Left forelimb (tissue), 1 donor: Measurements from ENCODE around the gene TSPAN12.

Source experiments
- DNase-seq: peaks from one replicate; pipeline ENCODE4 v3.0.0-alpha.2; 2018; ENCODE audit warnings: low spot score

Gene TSPAN12

GRCh38 chr7:120743128-120743527 is 114.8 kb downstream of the TSPAN12 start:
- no peak for DNase-seq

DNA sequence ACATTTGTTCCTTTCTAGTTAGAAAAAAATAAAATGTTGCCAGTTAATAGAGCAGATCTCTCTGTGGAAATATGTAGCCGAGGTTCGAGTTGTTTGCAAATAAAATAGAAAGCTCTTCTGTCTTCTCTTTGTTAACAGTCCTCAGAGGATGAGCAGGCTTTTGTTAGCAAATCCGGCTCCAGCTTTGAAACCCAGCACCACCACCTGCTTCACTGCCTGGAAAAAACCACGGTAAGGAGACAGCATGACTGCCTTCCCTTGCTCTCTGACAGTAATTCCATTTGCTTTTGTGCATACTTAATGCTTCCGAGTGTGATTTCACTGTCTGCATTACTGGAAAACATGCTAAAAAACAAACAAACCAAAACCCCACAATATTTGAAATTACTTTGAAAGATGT is 115.6 kb downstream of the TSPAN12 start:
- no peak for DNase-seq

GRCh38 chr7:120741371-120742042 is 116.4 kb downstream of the TSPAN12 start:
- no peak for DNase-seq

DNA sequence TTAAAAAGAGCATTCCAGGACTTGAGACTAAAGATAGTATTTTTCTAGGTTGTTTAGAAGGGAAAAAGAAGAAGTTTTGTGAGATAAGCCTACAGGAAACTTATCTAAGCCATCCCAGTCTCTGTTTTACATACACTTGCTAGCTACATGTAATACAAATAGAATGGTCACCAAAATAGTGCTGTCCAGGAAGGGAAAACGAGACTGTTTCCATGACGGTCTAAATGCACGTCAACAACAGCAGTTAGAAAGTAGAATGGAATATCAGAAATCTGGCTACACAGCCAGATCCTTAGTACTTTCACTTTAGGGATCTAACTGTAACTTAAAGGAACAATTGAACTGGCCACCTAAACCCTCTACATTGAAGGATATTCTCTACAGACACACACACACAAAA is 117.6 kb downstream of the TSPAN12 start:
- DNase-seq: no peak

- no peak for DNase-seq
Observed at GRCh38 chr7:120738816-120739215, 119.1 kb downstream of the TSPAN12 start.
